ENCODE data around the gene BUD31. TPM values are rescaled to one million over a fixed set of nuclear protein-coding genes. Genes with fewer than 3 reads are reported as not detected.

Gene BUD31
- total RNA-seq, 4 donors from 2014 or later, result 55.5 to 89.0 (median 66.0) TPM

GRCh38 chr7:99383791-99384370 is 24.9 kb upstream of the BUD31 start:
- no peak for TF ChIP-seq CTCF (IDR thresholded peaks at IDR 0.05; ENCODE audit: low read depth)

- no peak for TF ChIP-seq CTCF (IDR thresholded peaks at IDR 0.05; ENCODE audit: low read depth)
Measured at GRCh38 chr7:99384523-99384922, 24.2 kb upstream of the BUD31 start.

DNA sequence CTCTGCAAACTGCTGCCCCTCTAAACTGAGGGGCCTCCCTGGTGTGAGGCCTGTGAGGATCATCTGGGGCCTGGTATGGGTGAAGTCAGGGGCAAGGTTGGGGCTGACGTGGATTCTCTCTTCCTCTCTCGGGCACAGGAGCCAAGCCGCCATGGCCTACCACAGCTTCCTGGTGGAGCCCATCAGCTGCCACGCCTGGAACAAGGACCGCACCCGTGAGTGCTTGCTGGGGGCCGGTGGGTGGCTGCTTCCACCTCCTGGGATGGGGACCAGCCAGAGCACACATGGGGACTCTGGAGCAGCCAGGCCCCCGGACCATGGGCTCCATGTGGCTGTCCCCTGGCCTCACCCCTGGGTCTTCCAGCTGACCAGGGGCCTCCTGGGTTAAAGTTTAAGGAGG is 23.2 kb upstream of the BUD31 start:
- no peak for TF ChIP-seq CTCF (IDR thresholded peaks at IDR 0.05; ENCODE audit: low read depth)

DNA sequence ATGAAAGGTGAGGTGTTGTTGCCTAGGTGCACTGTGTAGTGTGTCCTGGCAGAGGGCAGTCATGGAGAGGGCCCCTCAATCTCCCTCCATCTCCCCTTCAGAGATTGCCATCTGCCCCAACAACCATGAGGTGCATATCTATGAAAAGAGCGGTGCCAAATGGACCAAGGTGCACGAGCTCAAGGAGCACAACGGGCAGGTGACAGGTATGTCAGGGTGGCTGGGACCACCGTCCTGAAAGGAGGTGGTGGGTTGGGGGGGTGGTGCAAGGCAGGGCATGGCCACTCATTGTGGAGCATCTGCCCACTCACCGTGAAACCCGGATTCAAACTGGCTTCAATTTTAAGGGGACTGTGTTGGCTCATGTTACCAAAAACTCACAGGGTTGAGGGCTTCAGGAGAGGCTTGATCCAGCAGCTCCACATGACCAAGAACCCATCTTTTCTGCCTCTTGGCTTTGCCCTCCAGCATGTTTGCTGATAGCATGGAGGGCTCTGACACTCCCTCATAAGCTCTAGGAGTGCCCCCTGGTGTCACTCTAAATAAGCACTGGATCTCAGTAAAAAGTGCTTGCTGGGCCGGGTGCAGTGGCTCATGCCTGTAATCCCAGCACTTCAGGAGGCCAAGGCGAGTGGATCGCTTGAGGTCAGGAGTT is 22.1 kb upstream of the BUD31 start:
- TF ChIP-seq CTCF (IDR thresholded peaks at IDR 0.05; ENCODE audit: low read depth), result no peak

- no peak for TF ChIP-seq CTCF (IDR thresholded peaks at IDR 0.05; ENCODE audit: low read depth)
Measured at GRCh38 chr7:99387912-99388311, 20.9 kb upstream of the BUD31 start.

DNA sequence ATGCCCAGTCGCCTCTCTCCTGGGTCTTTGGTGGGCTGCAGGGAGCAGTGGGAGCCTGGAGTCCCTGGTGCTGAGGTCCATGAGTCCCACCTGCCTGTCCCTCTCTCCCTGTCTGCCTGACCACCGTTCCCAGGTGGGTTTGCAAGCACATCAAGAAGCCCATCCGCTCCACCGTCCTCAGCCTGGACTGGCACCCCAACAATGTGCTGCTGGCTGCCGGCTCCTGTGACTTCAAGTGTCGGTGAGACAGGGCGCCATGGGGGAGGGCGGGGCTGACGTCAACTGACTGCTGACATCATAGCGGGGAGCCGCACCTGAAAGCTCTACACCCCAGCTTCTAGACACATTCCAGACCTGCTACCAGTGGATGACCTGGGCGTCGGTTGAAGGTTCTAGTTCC is 19.0 kb upstream of the BUD31 start:
- TF ChIP-seq CTCF (IDR thresholded peaks at IDR 0.05; ENCODE audit: low read depth), result no peak

DNA sequence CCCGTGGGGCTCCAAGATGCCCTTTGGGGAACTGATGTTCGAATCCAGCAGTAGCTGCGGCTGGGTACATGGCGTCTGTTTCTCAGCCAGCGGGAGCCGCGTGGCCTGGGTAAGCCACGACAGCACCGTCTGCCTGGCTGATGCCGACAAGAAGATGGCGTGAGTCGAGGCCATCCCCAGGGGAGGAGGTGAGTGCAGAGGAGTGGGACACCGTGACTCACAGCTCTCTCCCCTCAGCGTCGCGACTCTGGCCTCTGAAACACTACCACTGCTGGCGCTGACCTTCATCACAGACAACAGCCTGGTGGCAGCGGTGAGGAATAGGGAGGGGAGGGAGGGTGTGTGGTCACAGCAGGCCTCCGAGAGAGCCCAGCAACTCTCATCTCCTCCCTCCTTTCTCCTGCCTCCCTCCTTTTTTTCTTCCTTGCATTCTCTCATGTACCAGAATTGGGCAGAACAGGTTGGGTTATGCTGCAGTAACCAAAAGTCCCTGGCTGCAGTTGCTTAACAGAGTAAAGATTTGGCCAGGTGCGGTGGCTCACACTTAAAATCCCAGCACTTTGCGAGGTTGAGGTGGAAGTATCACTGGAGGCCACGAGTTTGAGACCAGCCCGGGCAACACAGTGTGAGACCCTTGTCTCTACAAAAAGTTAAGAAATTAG is 17.7 kb upstream of the BUD31 start:
- no peak for TF ChIP-seq CTCF (IDR thresholded peaks at IDR 0.05; ENCODE audit: low read depth)
